ENCODE data around the gene LRP2BP. TPM values are rescaled to one million over a fixed set of nuclear protein-coding genes. Genes with fewer than 3 reads are reported as not detected.
A peak's percentile ranks its signal among the peaks of the same experiment; 100 is the strongest.
"Not testable (repeated sequence)": the region's sequence is repeated elsewhere in the genome, so short reads cannot be mapped to it uniquely, and the experiment has no call there.

Gene LRP2BP
- total and polyA plus RNA-seq, 4 donors, result 1.1 to 3.4 (median 2.3) TPM

- H3K4me3 ChIP-seq (ENCODE audit: low read length in 2 of 2), result no peak overlapping the region
- H3K9me3 ChIP-seq (ENCODE audit: control insufficient read depth, low read length), result no peaks in the 10 kb centered on the region
- intact Hi-C loops (cut with DNase I), result no loop called here
- DNase-seq (no peak), ATAC-seq (ENCODE audit: low FRiP score) (no peak)
- H3K27me3 ChIP-seq (ENCODE audit: control insufficient read depth in 1 of 2, insufficient read depth in 2 of 2, low read length in 1 of 2), result no peaks in the 10 kb centered on the region
- peaks cover 0 to 2% of the 10 kb centered on the region in 2 donors for H3K4me1 ChIP-seq (ENCODE audit: control insufficient read depth in 1 of 2, insufficient read depth in 2 of 2, low read length in 2 of 2)
- peaks cover 0 to 3% of the 10 kb centered on the region in 2 donors for H3K36me3 ChIP-seq (ENCODE audit: control insufficient read depth in 1 of 2, insufficient read depth in 2 of 2, low read length in 1 of 2)
- peak overlapping the region in 1 of 2 donors; percentile 43 for H3K27ac ChIP-seq (ENCODE audit: low read depth in 1 of 2, low read length in 2 of 2)
- 91 to 92% methylated on average over 3 of the region's 3 CpGs for WGBS, 2 donors
These were observed 62.9 kb downstream of the LRP2BP start for GRCh38 chr4:185332575-185333464.

GRCh38 chr4:185329879-185330510 is 65.7 kb downstream of the LRP2BP start:
- not testable (repeated sequence) for H3K9me3 ChIP-seq (ENCODE audit: control insufficient read depth, low read length)
- WGBS, 2 donors, result 97 to 100% methylated on average over 2 of the region's 2 CpGs

GRCh38 chr4:185328586-185328985 is 67.1 kb downstream of the LRP2BP start:
- no peak for DNase-seq
- no peak for ATAC-seq (ENCODE audit: low FRiP score)
- intact Hi-C loops (cut with DNase I), result no loop called here
- peaks cover 0 to 3% of the 10 kb centered on the region in 2 donors for H3K36me3 ChIP-seq (ENCODE audit: control insufficient read depth in 1 of 2, insufficient read depth in 2 of 2, low read length in 1 of 2)
- no peak overlapping the region for H3K27ac ChIP-seq (ENCODE audit: low read depth in 1 of 2, low read length in 2 of 2)
- H3K27me3 ChIP-seq (ENCODE audit: control insufficient read depth in 1 of 2, insufficient read depth in 2 of 2, low read length in 1 of 2), result no peaks in the 10 kb centered on the region
- H3K4me1 ChIP-seq (ENCODE audit: control insufficient read depth in 1 of 2, insufficient read depth in 2 of 2, low read length in 2 of 2), result no peaks in the 10 kb centered on the region
- 85 to 98% methylated on average over 7 of the region's 7 CpGs for WGBS, 2 donors
- H3K9me3 ChIP-seq (ENCODE audit: control insufficient read depth, low read length), result no peaks in the 10 kb centered on the region
- H3K4me3 ChIP-seq (ENCODE audit: low read length in 2 of 2), result no peak overlapping the region

More at GRCh38 chr4:185329879-185330510, 65.7 kb downstream of the LRP2BP start:
- intact Hi-C loops (cut with DNase I); H3K27me3 ChIP-seq (ENCODE audit: control insufficient read depth in 1 of 2, insufficient read depth in 2 of 2, low read length in 1 of 2); ATAC-seq (ENCODE audit: low FRiP score); H3K36me3 ChIP-seq (ENCODE audit: control insufficient read depth in 1 of 2, insufficient read depth in 2 of 2, low read length in 1 of 2); H3K4me1 ChIP-seq (ENCODE audit: control insufficient read depth in 1 of 2, insufficient read depth in 2 of 2, low read length in 2 of 2); H3K27ac ChIP-seq (ENCODE audit: low read depth in 1 of 2, low read length in 2 of 2); H3K4me3 ChIP-seq (ENCODE audit: low read length in 2 of 2); DNase-seq: not testable (repeated sequence)

GRCh38 chr4:185325721-185326120 is 70.0 kb downstream of the LRP2BP start:
- ATAC-seq (ENCODE audit: low FRiP score); H3K4me3 ChIP-seq (ENCODE audit: low read length in 2 of 2); H3K27me3 ChIP-seq (ENCODE audit: control insufficient read depth in 1 of 2, insufficient read depth in 2 of 2, low read length in 1 of 2); H3K27ac ChIP-seq (ENCODE audit: low read depth in 1 of 2, low read length in 2 of 2); H3K4me1 ChIP-seq (ENCODE audit: control insufficient read depth in 1 of 2, insufficient read depth in 2 of 2, low read length in 2 of 2); H3K9me3 ChIP-seq (ENCODE audit: control insufficient read depth, low read length); H3K36me3 ChIP-seq (ENCODE audit: control insufficient read depth in 1 of 2, insufficient read depth in 2 of 2, low read length in 1 of 2); DNase-seq; intact Hi-C loops (cut with DNase I): not testable (repeated sequence)
- whole genome bisulfite sequencing, 2 donors, result 5 to 14% methylated on average over 1 of the region's 1 CpG

- H3K4me1 ChIP-seq (ENCODE audit: control insufficient read depth in 1 of 2, insufficient read depth in 2 of 2, low read length in 2 of 2); H3K9me3 ChIP-seq (ENCODE audit: control insufficient read depth, low read length); ATAC-seq (ENCODE audit: low FRiP score); H3K36me3 ChIP-seq (ENCODE audit: control insufficient read depth in 1 of 2, insufficient read depth in 2 of 2, low read length in 1 of 2); intact Hi-C loops (cut with DNase I); H3K27me3 ChIP-seq (ENCODE audit: control insufficient read depth in 1 of 2, insufficient read depth in 2 of 2, low read length in 1 of 2); DNase-seq; H3K27ac ChIP-seq (ENCODE audit: low read depth in 1 of 2, low read length in 2 of 2); H3K4me3 ChIP-seq (ENCODE audit: low read length in 2 of 2): not testable (repeated sequence)
- 68 to 73% methylated on average over 6 of the region's 6 CpGs for WGBS, 2 donors
These were observed 71.4 kb downstream of the LRP2BP start for GRCh38 chr4:185324361-185324760.

- 93 to 98% methylated on average over 1 of the region's 1 CpG for WGBS, 2 donors
- Histone ChIP-seq H3K27ac (ENCODE audit: low read depth in 1 of 2, low read length in 2 of 2) (no peak overlapping the region), H3K4me1 (ENCODE audit: control insufficient read depth in 1 of 2, insufficient read depth in 2 of 2, low read length in 2 of 2) (no peaks in the 10 kb centered on the region), H3K9me3 (ENCODE audit: control insufficient read depth, low read length) (no peaks in the 10 kb centered on the region), H3K4me3 (ENCODE audit: low read length in 2 of 2) (no peak overlapping the region), H3K27me3 (ENCODE audit: control insufficient read depth in 1 of 2, insufficient read depth in 2 of 2, low read length in 1 of 2) (no peaks in the 10 kb centered on the region), H3K36me3 (ENCODE audit: control insufficient read depth in 1 of 2, insufficient read depth in 2 of 2, low read length in 1 of 2) (no peaks in the 10 kb centered on the region)
- intact Hi-C loops (cut with DNase I), result no loop called here
- ATAC-seq (ENCODE audit: low FRiP score), result no peak
- DNase-seq, result no peak
These were observed 72.1 kb downstream of the LRP2BP start for GRCh38 chr4:185323606-185324005.

GRCh38 chr4:185322803-185323202 is 72.9 kb downstream of the LRP2BP start:
- Histone ChIP-seq H3K9me3 (ENCODE audit: control insufficient read depth, low read length) (no peaks in the 10 kb centered on the region), H3K27me3 (ENCODE audit: control insufficient read depth in 1 of 2, insufficient read depth in 2 of 2, low read length in 1 of 2) (no peaks in the 10 kb centered on the region), H3K36me3 (ENCODE audit: control insufficient read depth in 1 of 2, insufficient read depth in 2 of 2, low read length in 1 of 2) (no peaks in the 10 kb centered on the region), H3K27ac (ENCODE audit: low read depth in 1 of 2, low read length in 2 of 2) (no peak overlapping the region), H3K4me3 (ENCODE audit: low read length in 2 of 2) (no peak overlapping the region), H3K4me1 (ENCODE audit: control insufficient read depth in 1 of 2, insufficient read depth in 2 of 2, low read length in 2 of 2) (no peaks in the 10 kb centered on the region)
- no peak for DNase-seq
- 85 to 89% methylated on average over 2 of the region's 2 CpGs for WGBS, 2 donors
- ATAC-seq (ENCODE audit: low FRiP score), result no peak
- intact Hi-C loops (cut with DNase I), result no loop called here

- Histone ChIP-seq H3K4me3 (ENCODE audit: low read length in 2 of 2) (no peak overlapping the region), H3K9me3 (ENCODE audit: control insufficient read depth, low read length) (no peaks in the 10 kb centered on the region), H3K36me3 (ENCODE audit: control insufficient read depth in 1 of 2, insufficient read depth in 2 of 2, low read length in 1 of 2) (no peaks in the 10 kb centered on the region), H3K27me3 (ENCODE audit: control insufficient read depth in 1 of 2, insufficient read depth in 2 of 2, low read length in 1 of 2) (no peaks in the 10 kb centered on the region), H3K27ac (ENCODE audit: low read depth in 1 of 2, low read length in 2 of 2) (no peak overlapping the region), H3K4me1 (ENCODE audit: control insufficient read depth in 1 of 2, insufficient read depth in 2 of 2, low read length in 2 of 2) (peaks cover 0 to 1% of the 10 kb centered on the region in 2 donors)
- intact Hi-C loops (cut with DNase I), result no loop called here
- ATAC-seq (ENCODE audit: low FRiP score), result no peak
- no peak for DNase-seq
- WGBS, 2 donors, result 29 to 30% methylated on average over 2 of the region's 2 CpGs
These were observed 77.0 kb downstream of the LRP2BP start for GRCh38 chr4:185318679-185319078.

- peaks cover 0 to 1% of the 10 kb centered on the region in 2 donors for H3K4me1 ChIP-seq (ENCODE audit: control insufficient read depth in 1 of 2, insufficient read depth in 2 of 2, low read length in 2 of 2)
- 62 to 80% methylated on average over 1 of the region's 1 CpG for WGBS, 2 donors
- no peaks in the 10 kb centered on the region for H3K9me3 ChIP-seq (ENCODE audit: control insufficient read depth, low read length)
- no peak overlapping the region for H3K27ac ChIP-seq (ENCODE audit: low read depth in 1 of 2, low read length in 2 of 2)
- no peaks in the 10 kb centered on the region for H3K27me3 ChIP-seq (ENCODE audit: control insufficient read depth in 1 of 2, insufficient read depth in 2 of 2, low read length in 1 of 2)
- H3K4me3 ChIP-seq (ENCODE audit: low read length in 2 of 2), result no peak overlapping the region
- DNase-seq (no peak), ATAC-seq (ENCODE audit: low FRiP score) (no peak)
- no peaks in the 10 kb centered on the region for H3K36me3 ChIP-seq (ENCODE audit: control insufficient read depth in 1 of 2, insufficient read depth in 2 of 2, low read length in 1 of 2)
- intact Hi-C loops (cut with DNase I), result no loop called here
These were observed 77.8 kb downstream of the LRP2BP start for GRCh38 chr4:185317880-185318279.

All from aorta (tissue), 5 donors.